Measurements from ENCODE around the gene MCAM.

GRCh38 chr11:119297938-119298337, 19.0 kb downstream of the MCAM start:
- no peak for TF ChIP-seq CTCF (conservative IDR thresholded peaks at IDR 0.05; ENCODE audit: low read depth, low read length)
- TF ChIP-seq EZH2 (IDR thresholded peaks at IDR 0.05; ENCODE audit: low read length, unreplicated experiment) = no peak
